ENCODE data around the gene SLC6A2. TPM values are rescaled to one million over a fixed set of nuclear protein-coding genes. Genes with fewer than 3 reads are reported as not detected.

Gene SLC6A2
- total and polyA plus RNA-seq, 2 experiments from 2014 or later: 0.35 to 0.39 TPM

GRCh38 chr16:55657616-55658015 lies 1.8 kb downstream of the SLC6A2 start:
- no peak overlapping the region for H3K4me3 ChIP-seq
- Mint-ChIP-seq H3K27me3 (ENCODE audit: insufficient read depth, low read depth, poor library complexity) (peaks cover 37% of the 10 kb centered on the region), H3K4me1 (peaks cover 7% of the 10 kb centered on the region; the same call in 2 of the 3 replicates), H3K4me3 (no peak overlapping the region), H3K9me3 (peaks cover 2% of the 10 kb centered on the region; the same call in 1 of the 3 replicates), H3K36me3 (ENCODE audit: low read depth) (no peaks in the 10 kb centered on the region), H3K27ac (no peak overlapping the region)
- H3F3A ChIP-seq (replicated peaks; ENCODE audit: low read depth): no peaks in the 10 kb centered on the region
- no peaks in the 10 kb centered on the region for H3K79me2 ChIP-seq (replicated peaks; ENCODE audit: insufficient read depth)
- H3K4me1 ChIP-seq (ENCODE audit: insufficient read depth): no peaks in the 10 kb centered on the region
- no peak overlapping the region for H3K27ac ChIP-seq (ENCODE audit: low read depth)
- no peaks in the 10 kb centered on the region; the same call in 1 of the 2 replicates for H4K20me1 ChIP-seq (replicated peaks; ENCODE audit: insufficient read depth)
- ATAC-seq (no peak), DNase-seq (ENCODE audit: low spot score) (no peak)
- H2AFZ ChIP-seq: no peak overlapping the region
- TF ChIP-seq STAT1 (IDR thresholded peaks at IDR 0.05; ENCODE audit: unreplicated experiment) (no peak), ZNF331 (CRISPR knock-in tag; IDR thresholded peaks at IDR 0.05; ENCODE audit: low read depth) (no peak), EZH2 (IDR thresholded peaks at IDR 0.05; ENCODE audit: low read depth, unreplicated experiment) (no peak), REST (IDR thresholded peaks at IDR 0.05; ENCODE audit: unreplicated experiment) (no peak)
- H3K9me2 ChIP-seq (ENCODE audit: insufficient read depth): no peaks in the 10 kb centered on the region
- peaks cover 68% of the 10 kb centered on the region for H3K27me3 ChIP-seq (ENCODE audit: insufficient read depth)
- H3K36me3 ChIP-seq (ENCODE audit: insufficient read depth): no peaks in the 10 kb centered on the region
- no peak overlapping the region for H3K4me2 ChIP-seq

GRCh38 chr16:55658898-55659420 lies 3.2 kb downstream of the SLC6A2 start:
- no peaks in the 10 kb centered on the region for H3K79me2 ChIP-seq (replicated peaks; ENCODE audit: insufficient read depth)
- DNase-seq (ENCODE audit: low spot score) (no peak), ATAC-seq (no peak)
- Mint-ChIP-seq H3K27me3 (ENCODE audit: insufficient read depth, low read depth, poor library complexity) (peaks cover 36% of the 10 kb centered on the region), H3K9me3 (peaks cover 7% of the 10 kb centered on the region; the same call in 2 of the 3 replicates), H3K4me1 (peaks cover 7% of the 10 kb centered on the region; the same call in 2 of the 3 replicates), H3K36me3 (ENCODE audit: low read depth) (no peaks in the 10 kb centered on the region), H3K27ac (no peak overlapping the region), H3K4me3 (no peak overlapping the region)
- no peak overlapping the region for H2AFZ ChIP-seq
- H4K20me1 ChIP-seq (replicated peaks; ENCODE audit: insufficient read depth): no peaks in the 10 kb centered on the region; the same call in 1 of the 2 replicates
- no peaks in the 10 kb centered on the region for H3K4me1 ChIP-seq (ENCODE audit: insufficient read depth)
- H3K27me3 ChIP-seq (ENCODE audit: insufficient read depth): peaks cover 55% of the 10 kb centered on the region
- no peaks in the 10 kb centered on the region for H3K36me3 ChIP-seq (ENCODE audit: insufficient read depth)
- H3K9me2 ChIP-seq (ENCODE audit: insufficient read depth): no peaks in the 10 kb centered on the region
- H3F3A ChIP-seq (replicated peaks; ENCODE audit: low read depth): no peaks in the 10 kb centered on the region
- H3K27ac ChIP-seq (ENCODE audit: low read depth): no peak overlapping the region
- no peak overlapping the region for H3K4me2 ChIP-seq
- H3K4me3 ChIP-seq: no peak overlapping the region
- TF ChIP-seq NANOG (IDR thresholded peaks at IDR 0.05; ENCODE audit: borderline replicate concordance) (no peak), EZH2phosphoT487 (IDR thresholded peaks at IDR 0.05; ENCODE audit: unreplicated experiment) (no peak), ZNF331 (CRISPR knock-in tag; IDR thresholded peaks at IDR 0.05; ENCODE audit: low read depth) (no peak), ETS1 (IDR thresholded peaks at IDR 0.05) (no peak), POLR2AphosphoS5 (IDR thresholded peaks at IDR 0.05; ENCODE audit: low read depth) (no peak), STAT1 (IDR thresholded peaks at IDR 0.05; ENCODE audit: unreplicated experiment) (no peak), EZH2 (IDR thresholded peaks at IDR 0.05; ENCODE audit: low read depth, unreplicated experiment) (no peak), CTCF (conservative IDR thresholded peaks at IDR 0.05; ENCODE audit: low read depth in 2 of 2) (no peak), JUNB (IDR thresholded peaks at IDR 0.05; ENCODE audit: unreplicated experiment) (no peak)
